ENCODE data around the gene SUPT3H.

Gene SUPT3H

DNA sequence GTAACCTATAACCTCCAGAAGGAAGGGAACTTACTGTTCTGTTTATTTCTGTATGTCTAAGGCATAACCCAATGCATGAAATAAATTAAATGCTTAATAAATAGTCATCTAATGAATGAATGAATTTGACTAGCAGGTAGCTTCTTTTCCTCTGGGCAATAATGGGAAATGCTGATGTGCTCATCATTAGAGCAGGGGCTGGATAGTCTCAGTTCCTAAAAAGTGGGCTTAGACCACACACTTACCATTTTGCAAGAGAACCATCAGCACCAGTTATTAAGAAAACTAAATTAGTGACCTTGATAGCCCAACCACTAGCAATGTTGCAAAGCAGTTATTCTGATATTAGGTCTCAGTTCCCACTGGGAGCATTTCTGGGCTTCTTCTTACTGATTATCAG lies 540.5 kb downstream of the SUPT3H start:
- no peak overlapping the region for H3K27ac ChIP-seq
- TF ChIP-seq ZFX (IDR thresholded peaks at IDR 0.05) = no peak
- TF ChIP-seq CTCF (conservative IDR thresholded peaks at IDR 0.05) = no peak

DNA sequence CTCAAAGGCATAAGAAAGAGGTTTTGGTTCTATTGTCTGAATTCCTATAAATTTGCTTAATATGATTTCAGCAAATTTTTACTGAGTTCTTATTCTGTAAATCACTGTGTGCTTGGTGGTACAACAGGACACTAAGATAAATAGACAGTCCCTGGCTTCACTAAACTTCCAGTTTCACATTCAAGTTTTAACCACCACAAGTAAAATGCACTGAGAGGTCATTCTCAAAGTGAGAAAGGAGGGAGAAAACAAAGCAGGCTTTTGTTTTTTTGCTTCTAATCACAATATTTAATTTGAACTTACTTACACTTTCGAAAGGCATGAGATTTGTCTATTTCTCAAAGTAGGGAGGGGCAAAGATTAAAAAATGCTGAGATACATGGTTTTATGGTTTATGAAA lies 544.5 kb downstream of the SUPT3H start:
- TF ChIP-seq ZFX (IDR thresholded peaks at IDR 0.05) = no peak
- no peak for TF ChIP-seq CTCF (conservative IDR thresholded peaks at IDR 0.05)
- no peak overlapping the region for H3K27ac ChIP-seq

DNA sequence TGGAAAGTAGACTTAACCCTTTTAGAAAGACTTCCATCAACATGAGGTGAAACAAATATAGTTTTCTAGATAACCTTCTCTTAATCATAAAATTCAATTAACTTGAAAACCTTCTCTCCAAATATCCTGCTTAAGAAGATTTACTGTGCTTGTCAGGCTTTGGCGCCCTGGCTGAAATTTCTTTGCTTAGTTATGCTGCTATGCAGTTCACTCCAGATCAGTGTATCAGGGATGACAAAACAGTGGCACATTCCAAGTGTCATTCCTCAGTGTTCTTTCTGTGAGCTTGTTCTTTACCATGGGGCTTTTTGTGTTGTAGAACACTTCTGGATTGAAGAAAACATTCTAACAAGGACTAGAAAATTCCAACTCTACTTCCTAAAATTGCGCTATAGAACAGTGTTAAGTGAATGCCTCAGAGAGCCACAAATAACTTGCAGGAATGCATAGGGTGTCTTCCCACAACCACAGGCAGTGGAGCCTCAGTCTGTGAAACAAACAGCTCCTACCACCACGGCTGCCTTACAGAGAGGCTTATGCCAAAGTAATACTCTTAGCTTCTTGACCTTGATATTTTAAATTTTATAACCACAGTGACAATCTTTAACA lies 546.6 kb downstream of the SUPT3H start:
- TF ChIP-seq ZFX (IDR thresholded peaks at IDR 0.05) = no peak
- no peak overlapping the region for H3K27ac ChIP-seq

GRCh38 chr6:44829836-44830235 lies 547.9 kb downstream of the SUPT3H start:
- no peak for TF ChIP-seq CTCF (conservative IDR thresholded peaks at IDR 0.05)
- TF ChIP-seq ZFX (IDR thresholded peaks at IDR 0.05) = no peak
- H3K27ac ChIP-seq = no peak overlapping the region

GRCh38 chr6:44828780-44829179 lies 549.0 kb downstream of the SUPT3H start:
- H3K27ac ChIP-seq = no peak overlapping the region
- no peak for TF ChIP-seq ZFX (IDR thresholded peaks at IDR 0.05)
- TF ChIP-seq CTCF (conservative IDR thresholded peaks at IDR 0.05) = no peak

GRCh38 chr6:44826025-44826676 lies 551.6 kb downstream of the SUPT3H start:
- TF ChIP-seq CTCF (conservative IDR thresholded peaks at IDR 0.05) (no peak), ZFX (IDR thresholded peaks at IDR 0.05) (no peak)
- no peak overlapping the region for H3K27ac ChIP-seq

- H3K27ac ChIP-seq = no peak overlapping the region
- TF ChIP-seq CTCF (conservative IDR thresholded peaks at IDR 0.05) (no peak), ZFX (IDR thresholded peaks at IDR 0.05) (no peak)
Observed at GRCh38 chr6:44825273-44825672, 552.5 kb downstream of the SUPT3H start.

- no peak overlapping the region for H3K27ac ChIP-seq
- TF ChIP-seq CTCF (conservative IDR thresholded peaks at IDR 0.05) = no peak
- TF ChIP-seq ZFX (IDR thresholded peaks at IDR 0.05) = no peak
Observed at GRCh38 chr6:44824567-44824966, 553.2 kb downstream of the SUPT3H start.
